A204.1 (cell line): ENCODE measurements around the gene RPS6KA5.
"Not testable (repeated sequence)": the region's sequence is repeated elsewhere in the genome, so short reads cannot be mapped to it uniquely, and the experiment has no call there.

Source experiments
- FAIRE-seq: peaks from 2 replicates; lab custom pipeline; 2012; peaks lifted over from hg19 to GRCh38; lab: Jason Lieb, UNC

The RPS6KA5 gene

GRCh38 chr14:91065266-91065665 is 4.8 kb upstream of the RPS6KA5 start:
- no peak for FAIRE-seq

GRCh38 chr14:91063119-91063518 is 2.7 kb upstream of the RPS6KA5 start:
- FAIRE-seq: no peak

- FAIRE-seq: no peak
Measured at GRCh38 chr14:91062600-91062999, 2.2 kb upstream of the RPS6KA5 start.

DNA sequence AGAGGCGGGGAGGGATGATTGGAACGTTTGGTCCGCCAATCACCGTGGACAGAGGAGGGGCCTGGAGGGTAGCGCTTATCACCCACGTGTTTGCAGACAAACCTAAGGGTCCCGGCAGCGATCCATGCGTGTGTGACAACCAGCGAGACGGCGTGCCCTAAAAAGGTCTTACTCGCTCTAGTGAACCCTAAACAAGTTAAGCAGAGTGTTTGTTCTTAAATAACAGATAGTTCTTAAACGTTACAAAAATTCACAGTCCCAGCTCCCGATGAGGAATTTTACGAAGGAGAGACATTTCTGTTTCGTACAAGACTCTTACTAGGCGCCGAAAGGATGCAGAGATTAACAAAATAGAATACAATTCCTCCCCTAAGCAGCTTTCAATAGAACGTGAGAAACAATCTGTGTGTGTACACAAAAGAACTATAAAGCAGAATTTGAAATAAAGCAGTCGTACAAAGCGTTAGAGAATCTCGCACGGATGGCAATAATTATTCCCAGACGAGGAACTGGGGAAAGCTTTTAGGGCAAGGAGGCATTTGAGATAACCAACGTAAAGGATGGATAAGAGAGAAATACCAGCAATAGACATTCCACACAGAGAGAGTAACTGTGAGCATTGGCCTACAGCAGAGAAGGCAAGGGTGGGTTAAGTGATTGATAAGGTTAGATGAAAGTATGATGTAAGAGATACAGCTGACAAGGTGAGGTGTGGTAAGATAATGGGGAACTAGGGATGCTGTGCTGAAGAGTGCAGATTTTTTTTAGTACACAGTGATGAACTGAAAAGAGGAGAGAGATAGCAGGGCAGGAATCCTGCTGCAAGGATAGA is 831 bp upstream of the RPS6KA5 start:
- no peak for FAIRE-seq

DNA sequence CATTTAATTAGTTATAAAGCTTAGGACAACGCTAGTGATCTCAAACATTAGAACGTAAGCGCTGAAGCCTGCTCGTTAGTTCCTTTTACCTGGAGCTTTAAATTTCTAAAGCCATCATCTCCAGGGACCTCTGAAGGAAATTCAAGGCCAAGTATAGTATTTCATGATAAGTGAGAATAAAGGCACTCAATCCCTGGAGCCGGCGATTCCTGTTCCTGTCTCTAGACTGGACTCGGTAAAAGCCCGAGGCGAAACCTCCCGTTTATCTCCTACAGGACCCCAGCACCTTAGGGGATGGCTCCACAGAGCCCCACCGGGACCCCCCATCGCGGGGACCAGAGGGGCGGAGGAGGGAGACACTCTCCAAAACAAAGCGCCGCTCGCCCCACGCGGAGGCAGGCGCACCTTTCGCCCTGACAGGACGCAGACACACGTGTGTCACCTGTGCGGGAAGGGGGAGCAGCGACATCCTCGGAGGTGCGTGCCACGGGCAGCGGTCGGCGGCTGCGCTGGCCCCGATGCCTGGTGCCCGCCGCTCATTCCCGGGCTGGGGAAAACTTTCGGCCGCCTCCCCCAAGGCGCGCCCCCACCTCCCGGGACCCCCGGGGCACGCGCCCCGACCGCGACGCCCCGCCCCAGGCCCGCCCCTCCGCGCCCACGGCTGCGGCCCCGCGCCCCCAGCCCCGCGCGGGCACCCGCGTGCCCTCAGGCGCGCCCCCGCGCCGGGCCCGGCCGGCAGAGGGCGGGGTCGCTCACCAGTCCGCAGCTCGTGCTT is 678 bp downstream of the RPS6KA5 start:
- FAIRE-seq: no peak

GRCh38 chr14:91058042-91058581 is 2.3 kb downstream of the RPS6KA5 start:
- FAIRE-seq: no peak

- no peak for FAIRE-seq
Measured at GRCh38 chr14:91056361-91056760, 4.1 kb downstream of the RPS6KA5 start.

GRCh38 chr14:91055016-91055415 is 5.4 kb downstream of the RPS6KA5 start:
- FAIRE-seq: no peak

DNA sequence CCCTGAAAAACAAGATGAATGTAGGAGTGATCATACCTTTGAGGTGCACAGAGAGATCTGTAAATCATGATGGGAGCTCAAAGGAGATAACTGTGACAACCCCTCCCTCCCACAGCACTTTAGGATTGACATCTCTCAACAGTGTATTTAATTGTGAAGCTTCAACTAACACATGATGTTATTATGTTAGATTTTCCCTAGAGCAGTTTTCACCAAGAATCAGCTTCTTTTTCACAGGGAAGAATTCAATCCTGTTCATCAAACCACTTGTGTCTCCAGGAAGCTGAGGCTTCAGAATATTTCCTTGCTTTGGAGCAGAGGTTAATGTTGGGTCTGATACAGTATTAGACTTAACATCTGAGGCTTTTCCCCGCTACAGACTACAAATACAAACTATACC is 11.8 kb downstream of the RPS6KA5 start:
- FAIRE-seq: no peak

DNA sequence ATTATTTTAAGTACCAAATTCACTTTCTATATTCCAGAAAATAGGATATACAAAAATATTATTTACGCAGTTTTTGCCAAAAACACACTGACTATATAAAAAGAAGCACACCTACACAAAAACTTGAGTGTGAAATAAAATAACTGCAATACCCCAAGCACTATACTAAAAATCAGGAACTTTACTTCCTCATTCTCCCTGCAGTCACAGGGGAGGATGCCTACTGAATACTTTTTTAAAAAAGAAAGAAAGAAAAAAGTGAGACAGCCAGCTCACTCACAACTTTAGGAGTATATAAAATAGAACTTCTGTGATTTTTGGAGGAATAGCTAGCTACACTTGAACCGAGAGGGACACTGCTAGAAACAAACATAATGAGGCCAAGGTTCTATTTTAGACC is 12.2 kb downstream of the RPS6KA5 start:
- FAIRE-seq: no peak

DNA sequence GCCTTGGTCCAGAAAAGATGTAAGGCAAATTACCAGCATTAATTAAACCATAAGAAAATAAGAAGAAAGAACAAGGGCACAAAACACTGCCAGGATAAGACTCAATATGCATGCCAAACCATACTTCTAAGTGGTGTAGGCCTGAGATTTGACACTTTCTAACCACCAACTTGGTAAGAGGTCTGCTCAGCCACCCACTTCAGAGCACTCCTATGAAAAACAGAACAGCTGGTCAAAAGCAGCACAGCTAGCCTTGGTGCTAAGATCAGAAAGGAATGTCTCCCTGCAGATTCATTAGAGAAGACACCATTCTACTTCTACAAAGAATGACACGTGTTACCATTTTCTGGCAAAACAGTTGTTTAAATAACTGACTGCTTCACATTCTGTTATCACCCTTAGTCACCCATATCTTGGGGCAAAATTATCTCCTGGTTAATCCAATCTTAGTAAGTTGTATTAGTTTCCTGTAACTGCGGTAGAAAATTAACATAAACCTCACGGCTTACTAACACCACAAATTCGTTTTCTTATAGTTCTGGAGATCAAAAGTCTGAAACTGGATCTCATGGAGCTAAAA is 13.2 kb downstream of the RPS6KA5 start:
- no peak for FAIRE-seq

DNA sequence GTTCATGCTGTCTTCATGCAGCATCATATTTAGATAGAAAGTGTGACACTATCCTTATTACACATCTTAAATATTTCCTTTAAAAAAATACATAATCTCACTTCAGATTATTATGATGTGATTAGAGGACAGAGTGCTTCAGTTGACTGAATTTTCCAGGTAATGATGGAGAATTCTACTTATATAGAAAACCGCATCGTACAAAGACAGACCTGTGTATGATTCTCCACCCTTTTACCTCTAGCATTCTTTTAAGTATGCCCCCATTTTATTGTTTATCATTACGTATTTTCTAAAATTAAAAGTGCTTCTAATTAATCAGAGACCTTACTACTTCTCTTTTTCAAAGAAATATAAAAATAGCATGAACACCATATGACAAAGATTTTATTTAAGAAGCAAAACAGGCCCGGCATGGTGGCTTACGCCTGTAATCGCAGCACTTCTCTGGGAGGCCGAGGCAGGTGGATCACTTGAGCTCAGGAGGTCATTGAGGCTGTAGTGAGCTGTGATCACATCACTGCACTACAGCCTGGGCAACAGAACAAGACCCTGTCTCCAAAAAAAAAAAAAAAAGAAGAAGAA is 13.9 kb downstream of the RPS6KA5 start:
- FAIRE-seq: no peak

DNA sequence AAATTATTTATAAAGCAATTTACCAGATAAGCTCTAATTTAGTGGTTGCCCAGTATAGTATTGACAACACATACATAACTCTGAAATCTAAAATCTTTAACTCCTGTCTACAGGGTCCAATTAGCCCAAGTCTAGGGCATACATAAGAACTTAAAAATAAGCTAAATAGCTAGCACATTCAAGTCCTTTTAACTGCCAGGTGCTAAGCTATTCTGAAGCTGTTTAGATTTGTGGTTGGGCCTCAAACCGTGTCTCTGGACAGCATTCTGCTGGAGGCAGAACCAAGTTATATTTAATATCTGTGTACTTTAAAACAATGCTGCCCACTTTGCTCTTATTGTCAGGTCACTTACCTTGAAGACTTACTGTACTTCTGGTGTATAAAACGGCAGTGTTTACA is 19.0 kb downstream of the RPS6KA5 start:
- FAIRE-seq: no peak

DNA sequence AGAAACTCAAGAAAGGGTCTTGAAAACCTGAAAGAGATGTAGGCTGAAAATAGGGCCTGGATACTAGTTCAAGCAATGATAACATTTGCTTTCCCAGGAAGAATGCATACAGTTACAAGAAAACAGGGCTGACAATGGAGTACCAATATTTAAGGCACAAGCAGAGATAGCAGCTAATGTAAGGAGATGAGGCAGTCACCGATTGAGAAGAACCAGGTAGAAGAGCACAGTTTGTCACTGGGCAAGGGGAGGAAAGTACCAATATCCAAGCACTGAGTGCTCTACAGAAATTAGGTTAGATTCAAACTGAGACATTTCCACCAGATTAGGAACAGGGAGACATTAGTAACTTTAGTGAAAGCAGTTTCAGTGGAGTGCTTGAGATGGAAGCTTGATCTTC is 19.9 kb downstream of the RPS6KA5 start:
- FAIRE-seq: no peak

DNA sequence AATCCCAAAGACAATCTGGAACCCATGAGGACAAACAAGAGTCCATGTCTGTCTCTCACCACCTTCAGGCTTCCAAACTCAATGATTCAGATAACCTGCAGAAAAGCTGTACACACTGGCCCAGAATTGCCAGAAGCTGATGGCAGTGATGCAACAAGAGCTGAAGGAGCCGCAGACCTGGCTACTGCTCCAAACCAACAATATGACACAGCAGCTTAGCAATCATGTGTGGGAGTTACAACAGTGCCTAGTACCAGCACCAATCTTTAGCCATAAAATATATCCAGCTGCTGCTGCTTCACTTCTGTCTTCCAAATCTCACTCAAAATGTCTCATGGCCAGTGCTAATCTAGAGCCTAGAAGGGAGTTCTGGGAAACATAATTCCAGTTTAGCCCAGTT is 22.0 kb downstream of the RPS6KA5 start:
- no peak for FAIRE-seq

GRCh38 chr14:91036741-91037469 is 23.5 kb downstream of the RPS6KA5 start:
- no peak for FAIRE-seq

DNA sequence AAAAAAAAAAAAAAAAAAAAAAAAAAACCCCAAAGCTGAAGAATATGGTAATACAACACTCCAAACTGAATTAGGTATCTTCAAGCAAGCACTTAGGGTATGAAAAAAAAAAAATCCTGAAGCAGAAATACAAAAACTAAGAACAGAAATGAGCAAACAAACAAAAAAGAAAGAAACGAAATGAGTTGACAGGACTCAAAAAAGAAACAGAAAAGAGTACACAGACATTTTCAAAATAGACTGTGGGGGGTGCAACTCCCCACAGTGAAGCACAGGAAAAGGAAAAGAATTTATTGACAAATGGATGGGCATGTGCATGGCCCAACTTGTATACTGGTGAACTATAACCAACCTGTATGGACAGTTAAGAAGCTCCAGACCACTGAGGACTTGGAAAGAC is 24.6 kb downstream of the RPS6KA5 start:
- no peak for FAIRE-seq

DNA sequence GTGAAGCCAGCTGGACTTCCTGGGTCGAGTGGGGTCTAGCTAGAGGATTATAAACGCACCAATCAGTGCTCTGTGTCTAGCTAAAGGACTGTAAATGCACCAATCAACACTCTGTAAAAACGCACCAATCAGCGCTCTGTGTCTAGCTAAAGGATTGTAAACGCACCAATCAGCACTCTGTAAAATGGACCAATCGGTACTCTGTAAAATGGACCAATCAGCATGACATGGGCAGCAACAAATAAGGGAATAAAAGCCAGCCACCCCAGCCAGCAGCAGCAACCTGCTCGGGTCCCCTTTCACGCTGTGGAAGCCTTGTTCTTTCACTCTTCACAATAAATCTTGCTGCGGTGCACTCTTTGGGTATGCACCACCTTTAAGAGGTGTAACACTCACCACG is 26.1 kb downstream of the RPS6KA5 start:
- not testable (repeated sequence) for FAIRE-seq

GRCh38 chr14:91032248-91032647 is 28.2 kb downstream of the RPS6KA5 start:
- no peak for FAIRE-seq

DNA sequence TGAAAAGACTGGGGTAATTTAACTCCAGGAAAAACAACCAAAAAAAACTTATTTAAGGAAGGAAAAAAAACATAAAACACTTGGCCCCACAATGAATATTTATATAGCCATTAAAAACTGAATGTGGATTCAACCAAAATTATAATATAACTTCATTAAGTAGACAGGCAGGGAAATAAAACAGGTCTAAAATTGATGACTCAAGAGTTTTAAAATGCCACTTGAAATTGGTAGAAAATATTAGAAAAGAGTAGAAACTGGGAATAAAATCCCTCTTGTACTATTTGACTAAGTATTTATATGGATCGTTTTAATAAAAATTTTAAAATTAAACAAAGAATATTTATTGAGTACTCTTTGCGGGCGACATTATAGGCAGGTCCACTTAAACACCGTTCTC is 28.8 kb downstream of the RPS6KA5 start:
- peak; percentile 39 for FAIRE-seq

GRCh38 chr14:91029456-91030217 is 30.8 kb downstream of the RPS6KA5 start:
- no peak for FAIRE-seq
